B cell (primary cell): ENCODE results near the gene TMEM238. TPM values are rescaled to one million over a fixed set of nuclear protein-coding genes. Genes with fewer than 3 reads are reported as not detected.

ENCODE experiments used
- ATAC-seq: fragments of 200-7000 bp; cut with Tn5 transposase; one replicate; pipeline ENCODE4 v1.10.0; 2021; ENCODE audit warnings: low read depth, mild to moderate bottlenecking, moderate number of reproducible peaks, moderate library complexity
- CTCF ChIA-PET: fragments of 350-600 bp; sonication (Branson Sonifier 250); formaldehyde crosslinking; loops from one replicate; lab custom pipeline; 2021; ENCODE audit warnings: antibody characterized with exemption, inconsistent platforms; lab: Charles Lee
- POLR2A ChIA-PET: fragments of 350-600 bp; sonication (Branson Sonifier 250); formaldehyde crosslinking; loops from one replicate; lab custom pipeline; 2021; ENCODE audit warnings: antibody characterized with exemption; lab: Charles Lee
- DNase-seq: peaks from one replicate; pipeline ENCODE4 v3.0.0; 2013
- H2AFZ ChIP-seq: 2 replicates; pipeline ENCODE4 v1.6.1; 2012; ENCODE audit warnings: mild to moderate bottlenecking, low read depth, low read length; ENCODE audit not compliant: insufficient read depth, poor library complexity, severe bottlenecking
- H3K27ac ChIP-seq, 2 donors: 1 replicate in 1 of 2; 2 replicates in 1 of 2; pipeline ENCODE4 v1.5.1; 2012 to 2013; ENCODE audit warnings: low read length in 2 of 2, mild to moderate bottlenecking in 2 of 2, moderate library complexity in 1 of 2
- H3K27me3 ChIP-seq, 4 experiments: fragments of 200-600 bp in 1 of 4; sonication (generic) in 1 of 4; replicated peaks in 1 of 4; 1 replicate in 2 of 4; 2 replicates in 2 of 4; pipeline versions ENCODE4 v1.6.1 to v1.7.0; 2013 to 2016; ENCODE audit warnings: low read length in 3 of 4, mild to moderate bottlenecking in 2 of 4, mixed read lengths in 1 of 4, moderate library complexity in 1 of 4; ENCODE audit not compliant: insufficient read depth in 4 of 4, control insufficient read depth in 3 of 4; ENCODE audit errors: control extremely low read depth in 1 of 4
- H3K36me3 ChIP-seq, 2 experiments: replicated peaks in 1 of 2; 1 replicate in 1 of 2; 2 replicates in 1 of 2; pipeline versions ENCODE4 v1.6.1 to v1.7.1; 2013; ENCODE audit warnings: low read length in 1 of 2; ENCODE audit not compliant: insufficient read depth in 2 of 2, control insufficient read depth in 1 of 2; ENCODE audit errors: control extremely low read depth in 1 of 2, extremely low read depth in 1 of 2
- H3K4me1 ChIP-seq, 2 donors: fragments of 200-600 bp in 1 of 2; sonication (generic) in 1 of 2; 1 replicate in 1 of 2; 2 replicates in 1 of 2; pipeline versions ENCODE4 v1.5.1 to v1.6.1; 2013 to 2017; ENCODE audit warnings: low read length in 2 of 2; ENCODE audit not compliant: control insufficient read depth in 2 of 2, insufficient read depth in 2 of 2
- H3K4me2 ChIP-seq: replicated peaks from 2 replicates; pipeline ENCODE3; 2012; ENCODE audit warnings: mild to moderate bottlenecking, low read depth, low read length; ENCODE audit not compliant: poor library complexity, severe bottlenecking
- H3K4me3 ChIP-seq, 5 experiments: fragments of 200-600 bp in 1 of 5; sonication (generic) in 1 of 5; 1 replicate in 3 of 5; 2 replicates in 2 of 5; pipeline versions ENCODE4 v1.5.1 to v1.7.0; 2011 to 2016; ENCODE audit warnings: low read length in 4 of 5, mild to moderate bottlenecking in 4 of 5, low read depth in 2 of 5, control low read depth in 1 of 5, moderate library complexity in 1 of 5; ENCODE audit not compliant: insufficient read depth in 1 of 5; ENCODE audit errors: control extremely low read depth in 1 of 5, extremely low read depth in 1 of 5
- H3K79me2 ChIP-seq: fragments of 200-600 bp; sonication (generic); one replicate; pipeline ENCODE4 v1.6.0; 2016; ENCODE audit warnings: low read length; ENCODE audit not compliant: control insufficient read depth, insufficient read depth
- H3K9ac ChIP-seq: fragments of 200-600 bp; sonication (generic); 2 replicates; pipeline ENCODE4 v1.6.1; 2017; ENCODE audit warnings: mild to moderate bottlenecking, low read length, moderate library complexity
- H3K9me3 ChIP-seq, 3 donors: one replicate each; pipeline versions ENCODE4 v1.6.1 to v1.7.1; 2013; ENCODE audit warnings: low read length in 2 of 3; ENCODE audit not compliant: control insufficient read depth in 2 of 3, insufficient read depth in 1 of 3; ENCODE audit errors: control extremely low read depth in 1 of 3
- H4K20me1 ChIP-seq: 2 replicates; pipeline ENCODE4 v1.6.0; 2012; ENCODE audit warnings: mild to moderate bottlenecking, low read length; ENCODE audit not compliant: insufficient read depth, control insufficient read depth, poor library complexity, severe bottlenecking
- H3K27ac Mint-ChIP-seq: one replicate; pipeline ENCODE4 v1.8.0; 2021; ENCODE audit warnings: mixed read lengths
- H3K27me3 Mint-ChIP-seq: one replicate; pipeline ENCODE4 v1.8.0; 2021; ENCODE audit warnings: mixed read lengths
- H3K4me1 Mint-ChIP-seq: one replicate; pipeline ENCODE4 v1.8.0; 2021; ENCODE audit warnings: mixed read lengths
- H3K4me3 Mint-ChIP-seq: one replicate; pipeline ENCODE4 v1.8.0; 2021; ENCODE audit warnings: mixed read lengths
- H3K9me3 Mint-ChIP-seq: one replicate; pipeline ENCODE4 v1.8.0; 2022; ENCODE audit warnings: mixed read lengths; ENCODE audit not compliant: insufficient read depth
- EZH2 ChIP-seq: IDR thresholded peaks from 2 replicates; pipeline ENCODE4 v1.6.1; 2012; ENCODE audit warnings: borderline replicate concordance, low read depth, mild to moderate bottlenecking, moderate library complexity, low read length; ENCODE audit not compliant: insufficient read depth, poor library complexity, severe bottlenecking
- WGBS: methylation state at CpG from one replicate; pipeline ENCODE4 v1.1.5; 2013; ENCODE audit warnings: missing lambda C conversion rate; ENCODE audit not compliant: insufficient coverage; 5-methylcytosine and 5-hydroxymethylcytosine counted together
- intact Hi-C: fragments of 100-400 bp; cut with micrococcal nuclease; formaldehyde crosslinking; loops from one replicate; pipeline ENCODE4 v1.10.0; 2022
- polyA plus RNA-seq: library from polyadenylated mRNA; depleted of rRNA; stranded (reverse); fragments of >200 nt; gene quantifications from 2 replicates; pipeline ENCODE4 v1.2.3, GENCODE V29; 2012
- total RNA-seq, 2 donors: library from RNA; stranded (reverse); fragments of 120-200 nt in 1 of 2; gene quantifications; 1 replicate in 1 of 2; 2 replicates in 1 of 2; pipeline versions ENCODE4 v1.2.3 to v1.2.4, GENCODE V29; 2013 to 2022
- TF ChIP-seq, protein P1 (sequence below): fragments of 200-600 bp; IDR thresholded peaks from one replicate; pipeline ENCODE4 v1.8.0; 2022; ENCODE audit warnings: antibody characterized with exemption, mild to moderate bottlenecking

Gene TMEM238
- total and polyA plus RNA-seq, 2 donors (not counting 1 experiment from before 2014, with no cell fraction given): 0.76 to 4.7 TPM

DNA sequence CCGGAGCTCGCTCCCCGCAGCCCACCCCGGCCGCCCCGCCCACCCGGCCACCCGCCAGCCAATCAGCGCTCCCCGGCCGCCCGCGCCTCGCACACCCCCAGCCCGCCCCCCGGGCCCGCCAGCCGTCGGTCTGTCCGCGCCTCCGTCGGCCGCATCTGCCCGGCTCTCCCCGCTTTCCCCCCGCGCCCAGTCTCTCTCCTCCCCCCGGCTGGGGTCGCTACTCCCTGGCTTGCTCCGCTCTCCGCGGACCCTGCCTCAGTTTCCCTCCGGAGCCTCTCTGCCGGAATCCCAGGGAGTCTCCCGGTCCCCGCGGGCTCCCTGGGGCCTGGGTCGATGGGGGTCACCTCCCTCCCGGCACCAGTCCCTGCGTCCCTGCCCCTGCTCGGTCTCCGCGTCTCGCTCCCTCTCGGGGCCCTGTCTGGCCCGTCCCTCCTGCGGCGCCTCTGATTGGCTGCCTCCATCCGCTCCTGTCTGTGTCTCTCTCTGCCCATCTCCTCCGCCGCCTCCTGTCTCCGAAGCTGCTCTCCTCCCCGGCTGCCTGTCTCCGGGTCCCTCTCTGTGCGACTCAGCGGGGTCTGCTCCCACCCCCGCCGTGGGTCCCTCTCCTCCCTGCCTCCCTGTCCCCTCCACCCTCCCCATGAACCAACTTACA is 14.3 kb downstream of the TMEM238 start:
- peak overlapping the region; percentile 78 for H3K4me3 Mint-ChIP-seq
- no peak overlapping the region for H3K27ac ChIP-seq
- DNase-seq (peak; percentile 52), ATAC-seq (peak; percentile 47)
- peak overlapping the region; percentile 53 for H3K9ac ChIP-seq
- peaks cover 0 to 24% (median 0%) of the 10 kb centered on the region in 3 donors for H3K9me3 ChIP-seq
- H3K4me3 ChIP-seq: peak overlapping the region in 3 of 5 experiments; percentile 21 to 41 (median 26)
- 6% methylated on average over 40 of the region's 59 CpGs for WGBS
- H3K27me3 ChIP-seq: peaks cover 0 to 72% (median 27%) of the 10 kb centered on the region in 4 experiments
- no peaks in the 10 kb centered on the region for H3K9me3 Mint-ChIP-seq
- peaks cover 9% of the 10 kb centered on the region for H3K4me1 Mint-ChIP-seq
- H3K4me1 ChIP-seq: peaks cover 15 to 17% of the 10 kb centered on the region in 2 donors
- peak overlapping the region; percentile 82 for H3K4me2 ChIP-seq
- no peaks in the 10 kb centered on the region for H3K36me3 ChIP-seq
- POLR2A ChIA-PET: no interaction called here
- H3K27ac Mint-ChIP-seq: no peak overlapping the region
- H2AFZ ChIP-seq: peak overlapping the region; percentile 56
- no peaks in the 10 kb centered on the region for H4K20me1 ChIP-seq
- peaks cover 38% of the 10 kb centered on the region for H3K27me3 Mint-ChIP-seq
- TF ChIP-seq, protein P1, sequence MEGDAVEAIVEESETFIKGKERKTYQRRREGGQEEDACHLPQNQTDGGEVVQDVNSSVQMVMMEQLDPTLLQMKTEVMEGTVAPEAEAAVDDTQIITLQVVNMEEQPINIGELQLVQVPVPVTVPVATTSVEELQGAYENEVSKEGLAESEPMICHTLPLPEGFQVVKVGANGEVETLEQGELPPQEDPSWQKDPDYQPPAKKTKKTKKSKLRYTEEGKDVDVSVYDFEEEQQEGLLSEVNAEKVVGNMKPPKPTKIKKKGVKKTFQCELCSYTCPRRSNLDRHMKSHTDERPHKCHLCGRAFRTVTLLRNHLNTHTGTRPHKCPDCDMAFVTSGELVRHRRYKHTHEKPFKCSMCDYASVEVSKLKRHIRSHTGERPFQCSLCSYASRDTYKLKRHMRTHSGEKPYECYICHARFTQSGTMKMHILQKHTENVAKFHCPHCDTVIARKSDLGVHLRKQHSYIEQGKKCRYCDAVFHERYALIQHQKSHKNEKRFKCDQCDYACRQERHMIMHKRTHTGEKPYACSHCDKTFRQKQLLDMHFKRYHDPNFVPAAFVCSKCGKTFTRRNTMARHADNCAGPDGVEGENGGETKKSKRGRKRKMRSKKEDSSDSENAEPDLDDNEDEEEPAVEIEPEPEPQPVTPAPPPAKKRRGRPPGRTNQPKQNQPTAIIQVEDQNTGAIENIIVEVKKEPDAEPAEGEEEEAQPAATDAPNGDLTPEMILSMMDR: no peak
- peak; percentile 100 for TF ChIP-seq EZH2
- no peaks in the 10 kb centered on the region for H3K79me2 ChIP-seq
- intact Hi-C loops: no loop called here
- CTCF ChIA-PET: no interaction called here
